Mesodermal cell (in vitro differentiated cells): ENCODE measurements around the gene TCAP.

Experiments
- H3K27ac ChIP-seq: 2 replicates; pipeline ENCODE4 v1.7.0; 2013; ENCODE audit warnings: mild to moderate bottlenecking, low read depth, low read length, moderate library complexity; ENCODE audit not compliant: severe bottlenecking
- H3K36me3 ChIP-seq: 2 replicates; pipeline ENCODE4 v1.7.1; 2013; ENCODE audit warnings: mild to moderate bottlenecking, low read length, moderate library complexity; ENCODE audit not compliant: control insufficient read depth, insufficient read depth
- H3K4me1 ChIP-seq: one replicate; pipeline ENCODE4 v1.7.1; 2013; ENCODE audit warnings: mild to moderate bottlenecking, low read length; ENCODE audit not compliant: insufficient read depth, control insufficient read depth, poor library complexity, severe bottlenecking
- H3K4me3 ChIP-seq: 2 replicates; pipeline ENCODE4 v1.7.0; 2013; ENCODE audit warnings: low read length, control low read depth, mild to moderate bottlenecking; ENCODE audit not compliant: insufficient read depth, poor library complexity, severe bottlenecking; ENCODE audit errors: extremely low read depth
- H3K9me3 ChIP-seq: 2 replicates; pipeline ENCODE4 v1.7.1; 2013; ENCODE audit warnings: mild to moderate bottlenecking, low read length, moderate library complexity; ENCODE audit not compliant: control insufficient read depth
- WGBS, 2 experiments: methylation state at CpG; one replicate each; pipeline ENCODE4 v1.1.5; 2013; ENCODE audit warnings: missing lambda C conversion rate in 2 of 2; ENCODE audit not compliant: insufficient coverage in 2 of 2; 5-methylcytosine and 5-hydroxymethylcytosine counted together

TCAP gene

GRCh38 chr17:39669897-39670735 is 5.0 kb downstream of the TCAP start:
- WGBS, 2 experiments = 93 to 97% methylated on average over 19 to 21 of the region's 23 CpGs
- Histone ChIP-seq H3K9me3 (no peaks in the 10 kb centered on the region), H3K4me3 (no peak overlapping the region), H3K27ac (no peak overlapping the region), H3K36me3 (no peaks in the 10 kb centered on the region), H3K4me1 (peaks cover 9% of the 10 kb centered on the region)

DNA sequence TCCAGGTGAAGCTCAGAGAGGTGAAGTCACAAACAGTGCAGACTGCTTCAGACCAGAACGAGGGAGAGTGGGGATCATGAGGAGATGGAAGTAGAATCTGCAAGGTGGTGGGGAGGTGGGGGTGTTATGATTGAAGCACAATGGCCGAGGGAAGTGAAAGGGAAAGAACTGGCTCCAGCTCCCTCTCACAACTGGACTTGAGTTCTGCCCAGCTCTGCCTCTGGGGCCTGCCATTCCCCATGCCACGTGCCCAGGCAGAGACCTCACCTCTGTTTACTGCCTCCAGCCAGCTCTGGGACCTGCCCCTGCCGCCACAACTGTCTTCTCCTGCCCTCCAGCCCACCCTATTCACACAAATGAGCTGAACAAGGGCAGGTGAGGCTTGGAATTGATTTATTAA is 5.6 kb downstream of the TCAP start:
- Histone ChIP-seq H3K36me3 (no peaks in the 10 kb centered on the region), H3K4me1 (peaks cover 9% of the 10 kb centered on the region), H3K9me3 (no peaks in the 10 kb centered on the region), H3K27ac (no peak overlapping the region), H3K4me3 (no peak overlapping the region)
- WGBS, 2 experiments = 64 to 72% methylated on average over 2 to 3 of the region's 4 CpGs

- Histone ChIP-seq H3K27ac (no peak overlapping the region), H3K4me1 (peaks cover 9% of the 10 kb centered on the region), H3K4me3 (no peak overlapping the region), H3K36me3 (peaks cover under 1% of the 10 kb centered on the region), H3K9me3 (no peaks in the 10 kb centered on the region)
- WGBS, 2 experiments = 84 to 93% methylated on average over 13 of the region's 19 CpGs
These were observed 6.7 kb downstream of the TCAP start for GRCh38 chr17:39671651-39672521.

- Histone ChIP-seq H3K27ac (no peak overlapping the region), H3K36me3 (peaks cover 2% of the 10 kb centered on the region), H3K9me3 (no peaks in the 10 kb centered on the region), H3K4me1 (peaks cover 4% of the 10 kb centered on the region), H3K4me3 (no peak overlapping the region)
- 88 to 91% methylated on average over 13 to 14 of the region's 15 CpGs for WGBS, 2 experiments
These were observed 7.6 kb downstream of the TCAP start for GRCh38 chr17:39672522-39673334.

DNA sequence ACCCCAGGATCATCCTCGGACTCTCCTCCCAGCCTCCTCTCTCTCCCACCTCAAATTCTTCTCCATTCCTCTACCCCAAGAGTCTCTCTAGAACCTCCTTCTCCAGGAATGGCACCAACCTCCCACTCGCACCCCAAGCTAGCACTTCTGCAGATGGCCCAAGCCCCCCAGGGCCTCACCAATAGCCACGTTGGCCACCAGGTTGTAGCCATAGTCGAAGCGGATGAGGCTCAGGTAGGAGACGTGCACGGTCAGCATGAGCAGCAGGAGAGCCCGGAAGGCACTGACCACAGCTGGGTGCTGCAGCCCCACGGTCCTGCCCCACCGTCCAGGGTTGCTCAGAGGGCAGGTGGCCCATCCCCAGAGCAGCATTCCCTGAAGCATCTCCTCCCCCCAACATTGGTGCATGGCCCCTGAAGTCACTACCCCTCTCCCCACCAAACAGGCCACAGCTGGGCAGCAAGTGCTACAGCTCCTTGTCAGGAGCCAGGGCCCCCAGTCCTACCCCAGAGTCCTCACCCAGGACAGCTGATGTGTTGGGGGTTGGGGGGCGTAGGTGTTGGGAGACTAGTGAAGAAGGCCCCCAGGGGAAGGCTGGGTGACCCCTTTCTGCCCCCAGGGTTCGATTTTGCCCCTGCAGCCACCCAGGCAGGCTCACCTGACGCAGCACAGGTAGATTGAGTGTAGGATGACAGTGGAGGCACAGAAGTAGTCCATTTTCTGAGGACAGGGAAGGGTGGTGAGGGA is 8.4 kb downstream of the TCAP start:
- no peaks in the 10 kb centered on the region for H3K9me3 ChIP-seq
- no peak overlapping the region for H3K4me3 ChIP-seq
- H3K4me1 ChIP-seq = no peaks in the 10 kb centered on the region
- no peak overlapping the region for H3K27ac ChIP-seq
- WGBS, 2 experiments = 80 to 82% methylated on average over 10 to 13 of the region's 13 CpGs
- peaks cover 2% of the 10 kb centered on the region for H3K36me3 ChIP-seq

GRCh38 chr17:39674179-39674578 is 9.0 kb downstream of the TCAP start:
- H3K36me3 ChIP-seq = peaks cover 2% of the 10 kb centered on the region
- WGBS, 2 experiments = 94 to 95% methylated on average over 5 of the region's 5 CpGs
- no peaks in the 10 kb centered on the region for H3K9me3 ChIP-seq
- no peak overlapping the region for H3K27ac ChIP-seq
- H3K4me1 ChIP-seq = no peaks in the 10 kb centered on the region
- no peak overlapping the region for H3K4me3 ChIP-seq

DNA sequence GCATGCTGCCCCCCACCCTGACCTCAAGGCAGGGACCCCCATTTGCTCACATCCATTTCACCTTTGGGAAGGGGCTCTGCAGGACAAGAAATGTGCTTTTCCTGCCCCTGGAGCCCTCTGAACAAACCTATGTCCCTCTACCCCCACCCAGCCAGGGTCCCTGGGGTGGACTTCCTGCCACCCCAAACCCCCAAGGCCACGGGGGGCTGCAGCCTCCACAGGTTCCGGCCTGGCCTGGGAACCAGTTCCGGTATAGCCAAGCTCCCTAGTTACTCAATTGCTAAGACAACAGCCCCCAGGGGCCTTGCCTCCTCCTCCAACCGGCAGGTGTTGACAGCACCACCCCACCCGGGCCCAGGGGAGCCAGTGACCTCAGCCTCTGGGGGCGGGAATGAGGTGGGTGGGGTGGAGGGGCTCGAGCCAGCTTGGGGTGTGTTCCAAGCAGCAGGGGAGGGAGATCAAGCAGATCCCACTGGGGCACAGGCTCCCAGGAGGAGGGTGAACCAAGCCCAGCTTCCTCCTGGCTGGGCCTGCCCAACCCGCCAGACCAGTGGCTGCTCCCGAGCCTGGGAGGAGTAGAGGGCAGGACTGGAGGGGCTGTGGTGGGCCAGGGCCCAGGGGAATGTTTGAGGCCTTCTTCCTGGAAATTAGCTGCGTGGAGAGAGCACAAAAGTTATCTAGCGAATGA is 9.7 kb downstream of the TCAP start:
- Histone ChIP-seq H3K9me3 (no peaks in the 10 kb centered on the region), H3K27ac (no peak overlapping the region), H3K36me3 (peaks cover 2% of the 10 kb centered on the region), H3K4me3 (no peak overlapping the region), H3K4me1 (peaks cover 4% of the 10 kb centered on the region)
- WGBS, 2 experiments = 62 to 64% methylated on average over 6 to 8 of the region's 11 CpGs

GRCh38 chr17:39675390-39676082 is 10.4 kb downstream of the TCAP start:
- WGBS, 2 experiments = 84 to 89% methylated on average over 10 of the region's 10 CpGs
- Histone ChIP-seq H3K36me3 (peaks cover 2% of the 10 kb centered on the region), H3K4me3 (no peak overlapping the region), H3K9me3 (no peaks in the 10 kb centered on the region), H3K27ac (no peak overlapping the region), H3K4me1 (peaks cover 5% of the 10 kb centered on the region)

GRCh38 chr17:39676198-39676819 is 11.2 kb downstream of the TCAP start:
- WGBS, 2 experiments = 75 to 89% methylated on average over 5 to 6 of the region's 7 CpGs
- Histone ChIP-seq H3K4me3 (no peak overlapping the region), H3K36me3 (peaks cover 2% of the 10 kb centered on the region), H3K27ac (no peak overlapping the region), H3K9me3 (no peaks in the 10 kb centered on the region), H3K4me1 (peaks cover 5% of the 10 kb centered on the region)
